GM19328 (cell line): ENCODE results near the gene TMEM171.
A peak's percentile ranks its signal among the peaks of the same experiment; 100 is the strongest.

ENCODE experiments used
- ATAC-seq: cut with Tn5 transposase; IDR thresholded peaks from one replicate; pipeline ENCODE4 v1.9.1; 2021; ENCODE audit warnings: mild to moderate bottlenecking, moderate library complexity; ENCODE audit not compliant: unreplicated experiment

Gene TMEM171

GRCh38 chr5:73151766-73152410, 31.5 kb downstream of the TMEM171 start:
- no peak for ATAC-seq

GRCh38 chr5:73152411-73153388, 32.3 kb downstream of the TMEM171 start:
- ATAC-seq = no peak

- ATAC-seq = no peak
Measured at GRCh38 chr5:73153513-73153912, 33.1 kb downstream of the TMEM171 start.

GRCh38 chr5:73154208-73155006, 34.0 kb downstream of the TMEM171 start:
- no peak for ATAC-seq

- ATAC-seq = no peak
Measured at GRCh38 chr5:73155271-73156222, 35.2 kb downstream of the TMEM171 start.

GRCh38 chr5:73157414-73158303, 37.3 kb downstream of the TMEM171 start:
- no peak for ATAC-seq

- ATAC-seq = no peak
Measured at GRCh38 chr5:73158313-73158712, 37.9 kb downstream of the TMEM171 start.

GRCh38 chr5:73160239-73160671, 39.9 kb downstream of the TMEM171 start:
- peak; percentile 81 for ATAC-seq

- no peak for ATAC-seq
Measured at GRCh38 chr5:73170522-73170921, 50.1 kb downstream of the TMEM171 start.

GRCh38 chr5:73171495-73171894, 51.1 kb downstream of the TMEM171 start:
- no peak for ATAC-seq

- ATAC-seq = no peak
Measured at GRCh38 chr5:73172951-73173350, 52.6 kb downstream of the TMEM171 start, which contains the start of gene TMEM174. Gene TMEM174, plus strand, starts transcription at chr5:73173193. Its CDS starts 51 bp downstream, at chr5:73173244.

- ATAC-seq = no peak
Measured at GRCh38 chr5:73174100-73174815, 53.9 kb downstream of the TMEM171 start.

- ATAC-seq = no peak
Measured at GRCh38 chr5:73176250-73176649, 55.9 kb downstream of the TMEM171 start.

GRCh38 chr5:73178265-73178664, 57.9 kb downstream of the TMEM171 start:
- no peak for ATAC-seq

GRCh38 chr5:73179730-73180129, 59.4 kb downstream of the TMEM171 start:
- no peak for ATAC-seq

GRCh38 chr5:73180566-73180965, 60.2 kb downstream of the TMEM171 start:
- no peak for ATAC-seq
